CD8-positive, alpha-beta memory T cell (primary cell): ENCODE measurements around the gene NAA38. TPM values are rescaled to one million over a fixed set of nuclear protein-coding genes. Genes with fewer than 3 reads are reported as not detected.

Experiments used
- CTCF ChIA-PET: fragments of 350-600 bp; sonication (Branson Sonifier 250); formaldehyde crosslinking; loops from one replicate; lab custom pipeline; 2021; ENCODE audit warnings: antibody characterized with exemption; lab: Charles Lee
- POLR2A ChIA-PET: fragments of 350-600 bp; sonication (Branson Sonifier 250); formaldehyde crosslinking; loops from one replicate; lab custom pipeline; 2021; ENCODE audit warnings: antibody characterized with exemption; lab: Charles Lee
- DNase-seq, 5 donors: peaks; one replicate each; pipeline versions ENCODE4 v3.0.0 to v3.0.0-alpha.2; 2020 to 2022; ENCODE audit warnings: mixed read lengths in 1 of 5
- H3K27ac ChIP-seq: one replicate; pipeline ENCODE4 v1.7.0; 2013; ENCODE audit warnings: low read depth, mild to moderate bottlenecking, low read length, moderate library complexity
- H3K27me3 ChIP-seq: 2 replicates; pipeline ENCODE4 v1.7.0; 2013; ENCODE audit warnings: low read length, mild to moderate bottlenecking; ENCODE audit not compliant: insufficient read depth, poor library complexity, severe bottlenecking
- H3K36me3 ChIP-seq: 2 replicates; pipeline ENCODE4 v1.7.0; 2013; ENCODE audit warnings: mild to moderate bottlenecking, low read length, moderate library complexity; ENCODE audit not compliant: insufficient read depth
- H3K4me1 ChIP-seq: 2 replicates; pipeline ENCODE4 v1.7.0; 2013; ENCODE audit warnings: mild to moderate bottlenecking, low read length, moderate library complexity; ENCODE audit not compliant: insufficient read depth
- H3K4me3 ChIP-seq: 2 replicates; pipeline ENCODE4 v1.7.0; 2013; ENCODE audit warnings: mild to moderate bottlenecking, low read length
- H3K9me3 ChIP-seq: 2 replicates; pipeline ENCODE4 v1.7.0; 2013; ENCODE audit warnings: mild to moderate bottlenecking, low read length
- H3K27ac Mint-ChIP-seq, 8 donors: one replicate each; pipeline ENCODE4 v1.8.0; 2020 to 2021; ENCODE audit warnings: mixed read lengths in 8 of 8, mild to moderate bottlenecking in 6 of 8, inconsistent platforms in 3 of 8, moderate library complexity in 3 of 8
- H3K27me3 Mint-ChIP-seq, 2 donors: one replicate each; pipeline ENCODE4 v1.8.0; 2020 to 2021; ENCODE audit warnings: mixed read lengths in 2 of 2, mild to moderate bottlenecking in 1 of 2, moderate library complexity in 1 of 2
- H3K36me3 Mint-ChIP-seq, 3 donors: one replicate each; pipeline ENCODE4 v1.8.0; 2020 to 2021; ENCODE audit warnings: mixed read lengths in 3 of 3, inconsistent platforms in 1 of 3, mild to moderate bottlenecking in 1 of 3
- H3K4me1 Mint-ChIP-seq, 3 donors: one replicate each; pipeline ENCODE4 v1.8.0; 2020 to 2021; ENCODE audit warnings: mixed read lengths in 3 of 3, inconsistent platforms in 1 of 3, mild to moderate bottlenecking in 1 of 3
- H3K4me3 Mint-ChIP-seq, 7 donors: one replicate each; pipeline ENCODE4 v1.8.0; 2020 to 2021; ENCODE audit warnings: mixed read lengths in 7 of 7, mild to moderate bottlenecking in 6 of 7, moderate library complexity in 4 of 7, inconsistent platforms in 2 of 7
- H3K9me3 Mint-ChIP-seq, 5 donors: one replicate each; pipeline ENCODE4 v1.8.0; 2020 to 2022; ENCODE audit warnings: mixed read lengths in 5 of 5, mild to moderate bottlenecking in 3 of 5, moderate library complexity in 2 of 5, inconsistent platforms in 1 of 5
- polyA plus RNA-seq: library from polyadenylated mRNA; unstranded; fragments of 300-500 nt; fragmentation: Illumina TruSeq; gene quantifications from one replicate; pipeline ENCODE4 v1.2.3, GENCODE V29; 2021
- total RNA-seq, 2 experiments: library from RNA; stranded (reverse); gene quantifications; one replicate each; pipeline ENCODE4 v1.2.3, GENCODE V29; 2021

The NAA38 gene
- total and polyA plus RNA-seq, 3 experiments from 2014 or later = 58.2 to 162 (median 65.0) TPM

GRCh38 chr17:7885367-7886226 is 28.2 kb upstream of the NAA38 start:
- Mint-ChIP-seq H3K4me1 (peaks cover 8 to 21% (median 11%) of the 10 kb centered on the region in 3 donors), H3K9me3 (peaks cover 0 to 2% (median 0%) of the 10 kb centered on the region in 5 donors), H3K36me3 (peaks cover 0 to 20% (median 3%) of the 10 kb centered on the region in 3 donors), H3K27me3 (peaks cover 0 to 3% of the 10 kb centered on the region in 2 donors), H3K4me3 (peak overlapping the region in 4 of 7 donors; percentile 37 to 57 (median 50)), H3K27ac (peak overlapping the region in 1 of 8 donors; percentile 10)
- Histone ChIP-seq H3K4me1 (peaks cover 63% of the 10 kb centered on the region), H3K9me3 (no peaks in the 10 kb centered on the region), H3K4me3 (peak overlapping the region; percentile 85), H3K36me3 (peaks cover 16% of the 10 kb centered on the region), H3K27me3 (no peaks in the 10 kb centered on the region), H3K27ac (peak overlapping the region; percentile 79)
- ChIA-PET POLR2A (interaction anchor here (0.6 to 1.8 kb wide), 7 partner anchors 22 to 51 kb away, joined by 3 to 11 read pairs (median 5); partner anchors contain the start of genes CNTROB, CYB5D1 and NAA38), CTCF (interaction anchor here (0.6 to 1.9 kb wide), 9 partner anchors 14 to 142 kb away, joined by 3 to 8 read pairs (median 4); partner anchors contain the start of genes CYB5D1 and NAA38)
- DNase-seq = peak; percentile 24 to 71 (median 38)

DNA sequence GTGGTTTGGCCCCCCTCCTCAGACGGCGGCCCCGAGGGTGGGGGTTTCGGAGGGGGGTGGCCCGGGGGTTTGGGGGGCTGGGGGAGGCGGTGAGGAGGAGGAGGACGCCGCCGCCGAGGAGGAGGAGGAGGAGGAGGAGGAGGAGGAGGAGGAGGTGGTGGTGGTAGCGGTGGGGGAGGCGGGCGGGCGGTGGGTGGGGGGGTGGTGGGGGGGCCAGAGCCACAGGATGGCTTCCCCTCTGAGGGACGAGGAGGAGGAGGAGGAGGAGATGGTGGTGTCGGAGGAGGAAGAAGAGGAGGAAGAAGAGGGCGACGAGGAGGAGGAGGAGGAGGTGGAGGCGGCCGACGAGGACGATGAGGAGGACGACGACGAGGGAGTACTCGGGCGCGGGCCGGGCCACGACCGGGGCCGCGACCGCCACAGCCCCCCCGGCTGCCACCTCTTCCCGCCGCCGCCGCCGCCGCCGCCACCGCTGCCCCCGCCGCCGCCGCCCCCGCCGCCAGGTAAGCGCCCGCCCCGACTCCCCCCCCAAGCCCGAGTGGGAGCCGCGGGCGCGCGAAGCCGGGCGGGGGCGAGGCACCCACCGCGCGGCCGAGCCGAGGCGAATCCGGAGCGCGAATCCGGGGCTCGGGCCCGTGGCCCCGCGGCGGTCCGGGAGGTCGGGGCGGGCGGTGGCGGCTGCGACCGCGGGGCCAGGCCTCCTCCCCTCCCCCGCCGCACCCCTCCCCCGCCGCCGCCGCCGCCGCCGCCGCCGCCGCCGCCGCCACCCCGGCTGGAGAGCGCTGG is 27.4 kb upstream of the NAA38 start:
- DNase-seq = peak; percentile 37 to 66 (median 45)
- Mint-ChIP-seq H3K27me3 (peaks cover 0 to 3% of the 10 kb centered on the region in 2 donors), H3K9me3 (peaks cover 0 to 2% (median 0%) of the 10 kb centered on the region in 5 donors), H3K4me1 (peaks cover 4 to 16% (median 6%) of the 10 kb centered on the region in 3 donors), H3K36me3 (peaks cover 0 to 12% (median 0%) of the 10 kb centered on the region in 3 donors), H3K27ac (peak overlapping the region in 4 of 8 donors; percentile 10 to 82 (median 60)), H3K4me3 (peak overlapping the region; percentile 15 to 91 (median 80))
- CTCF ChIA-PET = interaction anchor here (1.5 to 1.9 kb wide), 2 partner anchors 15 to 28 kb away, joined by 5 to 6 read pairs; partner anchors contain the start of genes CYB5D1 and NAA38
- no peaks in the 10 kb centered on the region for H3K27me3 ChIP-seq
- no peak overlapping the region for H3K4me3 ChIP-seq
- peaks cover 70% of the 10 kb centered on the region for H3K4me1 ChIP-seq
- peaks cover 8% of the 10 kb centered on the region for H3K36me3 ChIP-seq
- POLR2A ChIA-PET = interaction anchor here (0.6 to 1.9 kb wide), 6 partner anchors 15 to 50 kb away, joined by 4 to 11 read pairs (median 6); partner anchors contain the start of genes CYB5D1 and NAA38
- H3K27ac ChIP-seq = no peak overlapping the region
- H3K9me3 ChIP-seq = no peaks in the 10 kb centered on the region

- Histone ChIP-seq H3K4me1 (peaks cover 62% of the 10 kb centered on the region), H3K4me3 (peak overlapping the region; percentile 49), H3K27ac (no peak overlapping the region), H3K27me3 (no peaks in the 10 kb centered on the region), H3K9me3 (no peaks in the 10 kb centered on the region), H3K36me3 (peaks cover 4% of the 10 kb centered on the region)
- H3K4me3 Mint-ChIP-seq = peak overlapping the region; percentile 67 to 88 (median 81)
- peaks cover 0 to 12% (median 0%) of the 10 kb centered on the region in 3 donors for H3K36me3 Mint-ChIP-seq
- H3K9me3 Mint-ChIP-seq = peaks cover 0 to 2% (median 0%) of the 10 kb centered on the region in 5 donors
- H3K27ac Mint-ChIP-seq = peak overlapping the region in 6 of 8 donors; percentile 39 to 88 (median 80)
- ChIA-PET CTCF (interaction anchor here (0.6 to 1.3 kb wide), 3 partner anchors 21 to 52 kb away, joined by 3 to 4 read pairs (median 4); no protein-coding TSS in a partner anchor), POLR2A (interaction anchor here (0.9 to 1.9 kb wide), 3 partner anchors 12 to 27 kb away, joined by 3 to 7 read pairs (median 4); partner anchors contain the start of gene NAA38)
- peak in 4 of 5 donors; percentile 16 to 57 (median 40) for DNase-seq
- H3K4me1 Mint-ChIP-seq = peaks cover 4 to 11% (median 6%) of the 10 kb centered on the region in 3 donors
- H3K27me3 Mint-ChIP-seq = peaks cover 0 to 3% of the 10 kb centered on the region in 2 donors
Measured at GRCh38 chr17:7883781-7884386, 26.5 kb upstream of the NAA38 start.

- H3K27ac ChIP-seq = no peak overlapping the region
- no peak overlapping the region for H3K27ac Mint-ChIP-seq
- H3K9me3 ChIP-seq = no peaks in the 10 kb centered on the region
- no peak overlapping the region for H3K4me3 ChIP-seq
- POLR2A ChIA-PET = interaction anchor here (1.9 kb wide), 1 partner anchor 25 kb away, joined by 7 read pairs; the partner anchor contains the start of gene NAA38
- peaks cover 0 to 2% (median 0%) of the 10 kb centered on the region in 5 donors for H3K9me3 Mint-ChIP-seq
- DNase-seq = no peak
- H3K27me3 ChIP-seq = no peaks in the 10 kb centered on the region
- H3K4me1 ChIP-seq = peaks cover 53% of the 10 kb centered on the region
- peaks cover 0 to 13% (median 0%) of the 10 kb centered on the region in 3 donors for H3K36me3 Mint-ChIP-seq
- H3K4me1 Mint-ChIP-seq = peaks cover 4 to 11% (median 6%) of the 10 kb centered on the region in 3 donors
- CTCF ChIA-PET = interaction anchor here (0.8 to 1.3 kb wide), 3 partner anchors 19 to 51 kb away, joined by 3 to 4 read pairs (median 3); no protein-coding TSS in a partner anchor
- peaks cover 0 to 3% of the 10 kb centered on the region in 2 donors for H3K27me3 Mint-ChIP-seq
- H3K4me3 Mint-ChIP-seq = no peak overlapping the region
- H3K36me3 ChIP-seq = peaks cover 4% of the 10 kb centered on the region
Measured at GRCh38 chr17:7882629-7883028, 25.3 kb upstream of the NAA38 start.

DNA sequence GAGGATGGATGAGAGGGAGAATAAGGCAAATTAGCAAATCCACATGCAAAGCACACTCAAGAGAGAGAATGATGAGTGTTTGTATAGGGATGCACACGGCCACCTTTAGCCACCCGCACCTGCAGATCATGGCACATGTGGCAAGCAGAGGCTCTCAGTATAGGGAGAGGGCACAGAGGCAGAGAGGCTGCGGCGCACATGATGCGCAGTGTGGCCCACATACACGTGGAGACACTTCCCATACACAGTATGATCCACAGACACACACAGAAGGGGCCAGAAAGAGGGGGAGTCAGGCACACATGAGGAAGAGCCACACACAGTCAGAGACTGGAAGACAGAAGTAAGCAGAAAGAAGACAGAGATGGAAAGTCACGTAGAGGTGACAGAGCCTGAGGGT is 24.7 kb upstream of the NAA38 start:
- Histone ChIP-seq H3K27ac (no peak overlapping the region), H3K4me1 (peaks cover 53% of the 10 kb centered on the region), H3K4me3 (no peak overlapping the region), H3K27me3 (no peaks in the 10 kb centered on the region), H3K36me3 (peaks cover 4% of the 10 kb centered on the region), H3K9me3 (no peaks in the 10 kb centered on the region)
- Mint-ChIP-seq H3K27me3 (peaks cover 0 to 3% of the 10 kb centered on the region in 2 donors), H3K4me3 (no peak overlapping the region), H3K27ac (no peak overlapping the region), H3K36me3 (peaks cover 0 to 15% (median 0%) of the 10 kb centered on the region in 3 donors), H3K4me1 (peaks cover 6 to 11% (median 7%) of the 10 kb centered on the region in 3 donors), H3K9me3 (peaks cover 0 to 2% (median 0%) of the 10 kb centered on the region in 5 donors)
- DNase-seq = no peak
- ChIA-PET POLR2A (no interaction called here), CTCF (no interaction called here)

- POLR2A ChIA-PET = no interaction called here
- no peaks in the 10 kb centered on the region for H3K9me3 ChIP-seq
- peaks cover 47% of the 10 kb centered on the region for H3K4me1 ChIP-seq
- no peak overlapping the region for H3K4me3 ChIP-seq
- Mint-ChIP-seq H3K9me3 (peaks cover 0 to 2% (median 0%) of the 10 kb centered on the region in 5 donors), H3K36me3 (peaks cover 0 to 16% (median 0%) of the 10 kb centered on the region in 3 donors), H3K4me3 (no peak overlapping the region), H3K27ac (no peak overlapping the region), H3K4me1 (peaks cover 8 to 10% (median 8%) of the 10 kb centered on the region in 3 donors), H3K27me3 (peaks cover 0 to 3% of the 10 kb centered on the region in 2 donors)
- H3K27ac ChIP-seq = no peak overlapping the region
- CTCF ChIA-PET = no interaction called here
- no peak for DNase-seq
- H3K27me3 ChIP-seq = no peaks in the 10 kb centered on the region
- peaks cover 4% of the 10 kb centered on the region for H3K36me3 ChIP-seq
Measured at GRCh38 chr17:7881276-7882054, 24.1 kb upstream of the NAA38 start.
